Adrenal gland (tissue), 5 donors: Measurements from ENCODE around the gene IFIT2.

ENCODE experiments used
- CTCF ChIP-seq, 6 experiments: fragments of 450-650 bp in 4 of 6; fragments of 200-600 bp in 2 of 6; sonication (generic) in 1 of 6; IDR thresholded peaks; 1 replicate in 5 of 6; 2 replicates in 1 of 6; pipeline versions ENCODE4 v1.5.1 to v1.8.0; 2016 to 2021; ENCODE audit warnings: antibody characterized with exemption in 6 of 6, mild to moderate bottlenecking in 2 of 6, moderate library complexity in 1 of 6
- POLR2A ChIP-seq, 2 donors: fragments of 450-650 bp; IDR thresholded peaks; one replicate each; pipeline ENCODE4 v1.6.1; 2017; ENCODE audit warnings: antibody characterized with exemption in 2 of 2, mild to moderate bottlenecking in 2 of 2, moderate library complexity in 1 of 2
- donor health status: DM: no; HTN: no; CAD: no.

- no peak for TF ChIP-seq CTCF (IDR thresholded peaks at IDR 0.05)
- no peak for TF ChIP-seq POLR2A (IDR thresholded peaks at IDR 0.05)
Observed at GRCh38 chr10:89357096-89357495, 55.2 kb downstream of the IFIT2 start.
